Coronary artery (tissue), 2 donors: ENCODE measurements around the gene FZD10.

ENCODE experiments used
- DNase-seq: peaks from one replicate; pipeline ENCODE4 v3.0.0-alpha.2; 2017; ENCODE audit warnings: low spot score
- H3K27ac ChIP-seq, 2 donors: fragments of 200-600 bp; sonication (generic); one replicate each; pipeline ENCODE4 v1.5.1; 2016 to 2019
- H3K4me3 ChIP-seq: fragments of 200-600 bp; sonication (generic); 2 replicates; pipeline ENCODE4 v1.5.1; 2016; ENCODE audit warnings: mild to moderate bottlenecking, moderate library complexity
- TF ChIP-seq, protein P1 (sequence below): fragments of 200-600 bp; sonication (generic); IDR thresholded peaks from one replicate; pipeline ENCODE4 v1.5.1; 2019; ENCODE audit warnings: antibody characterized with exemption

Gene FZD10

DNA sequence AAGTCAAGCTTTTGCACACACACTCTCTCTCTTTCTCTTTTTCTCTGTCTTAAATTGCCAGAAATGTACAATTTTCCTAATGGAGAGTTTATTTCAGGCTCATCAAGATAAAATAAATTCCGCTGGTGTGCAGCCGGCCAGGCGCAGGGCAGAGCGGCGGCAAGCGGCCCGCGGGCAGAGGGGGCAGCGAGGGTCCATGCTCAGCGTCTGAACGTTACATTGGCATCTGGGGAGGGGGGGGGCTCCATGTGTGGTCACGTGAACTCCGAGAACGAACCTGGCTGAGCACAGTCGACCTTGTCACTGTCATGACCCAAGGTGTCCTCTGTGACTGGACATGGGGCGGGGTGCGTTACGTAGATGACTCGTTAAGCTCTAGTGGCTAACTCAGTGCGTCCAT lies 23.8 kb upstream of the FZD10 start:
- DNase-seq, result no peak
- Histone ChIP-seq H3K4me3 (no peak overlapping the region), H3K27ac (no peak overlapping the region)
- TF ChIP-seq, protein P1, sequence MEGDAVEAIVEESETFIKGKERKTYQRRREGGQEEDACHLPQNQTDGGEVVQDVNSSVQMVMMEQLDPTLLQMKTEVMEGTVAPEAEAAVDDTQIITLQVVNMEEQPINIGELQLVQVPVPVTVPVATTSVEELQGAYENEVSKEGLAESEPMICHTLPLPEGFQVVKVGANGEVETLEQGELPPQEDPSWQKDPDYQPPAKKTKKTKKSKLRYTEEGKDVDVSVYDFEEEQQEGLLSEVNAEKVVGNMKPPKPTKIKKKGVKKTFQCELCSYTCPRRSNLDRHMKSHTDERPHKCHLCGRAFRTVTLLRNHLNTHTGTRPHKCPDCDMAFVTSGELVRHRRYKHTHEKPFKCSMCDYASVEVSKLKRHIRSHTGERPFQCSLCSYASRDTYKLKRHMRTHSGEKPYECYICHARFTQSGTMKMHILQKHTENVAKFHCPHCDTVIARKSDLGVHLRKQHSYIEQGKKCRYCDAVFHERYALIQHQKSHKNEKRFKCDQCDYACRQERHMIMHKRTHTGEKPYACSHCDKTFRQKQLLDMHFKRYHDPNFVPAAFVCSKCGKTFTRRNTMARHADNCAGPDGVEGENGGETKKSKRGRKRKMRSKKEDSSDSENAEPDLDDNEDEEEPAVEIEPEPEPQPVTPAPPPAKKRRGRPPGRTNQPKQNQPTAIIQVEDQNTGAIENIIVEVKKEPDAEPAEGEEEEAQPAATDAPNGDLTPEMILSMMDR, result no peak

DNA sequence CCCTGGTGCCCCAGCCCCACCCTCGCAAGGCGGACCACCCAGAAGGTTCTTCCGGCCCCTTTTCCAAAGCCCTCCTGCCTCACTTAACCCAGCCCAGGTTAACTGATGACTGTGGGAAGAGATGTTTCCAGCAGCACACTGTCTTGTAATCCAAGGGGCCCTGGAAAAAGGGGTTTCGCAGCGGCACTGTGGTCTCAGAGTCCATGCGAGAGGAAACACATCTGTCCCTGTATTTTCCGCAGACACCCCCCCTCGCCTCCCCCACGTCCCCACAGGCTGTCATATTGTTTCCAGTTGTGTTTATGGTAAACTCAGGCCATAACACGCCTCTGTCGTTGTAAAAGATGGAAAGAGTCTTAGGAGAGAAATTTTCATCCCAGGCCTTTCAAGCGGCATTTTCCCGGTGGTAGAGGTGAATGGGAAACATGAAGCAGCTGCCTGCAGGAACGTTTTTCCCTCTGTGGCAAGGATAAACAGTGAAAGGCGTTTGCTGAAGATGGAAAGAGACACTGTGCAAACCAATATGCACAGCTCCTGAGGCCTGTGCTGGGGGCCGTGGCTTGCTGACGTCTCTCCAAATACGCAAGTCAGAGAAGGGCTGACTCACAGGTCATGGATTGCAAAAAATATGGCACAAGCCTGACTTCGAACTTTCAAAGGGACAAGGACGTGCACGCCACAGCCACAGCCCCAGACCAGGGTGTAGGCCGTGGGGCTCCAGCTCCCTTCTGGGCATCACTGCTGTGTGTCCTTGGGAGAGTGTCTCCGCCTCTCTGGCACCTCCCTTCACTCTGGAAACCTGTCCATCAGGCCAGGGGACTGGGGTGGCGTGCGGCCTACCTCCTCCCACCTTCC lies 22.5 kb upstream of the FZD10 start:
- no peak overlapping the region for H3K4me3 ChIP-seq

DNA sequence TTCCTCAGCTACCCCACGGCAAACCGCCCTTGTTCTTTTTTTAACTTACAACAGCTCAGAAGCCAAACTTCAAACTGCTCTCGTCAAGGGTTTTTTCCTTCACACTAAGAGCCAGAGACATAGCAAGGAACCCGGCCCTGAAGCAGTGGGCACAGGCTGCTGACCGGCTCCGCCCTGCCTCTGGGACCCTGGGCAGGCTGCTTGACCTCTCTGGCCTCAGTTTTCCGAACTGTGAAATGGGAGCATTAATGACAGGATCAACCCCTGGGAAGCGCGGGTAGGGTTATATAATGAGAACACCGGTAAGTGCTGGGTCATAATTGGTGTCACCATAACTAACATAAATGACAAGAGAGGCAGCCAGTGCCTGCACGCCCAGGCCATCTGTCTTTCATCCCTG lies 21.2 kb upstream of the FZD10 start:
- TF ChIP-seq, protein P1, result no peak
- Histone ChIP-seq H3K27ac (no peak overlapping the region), H3K4me3 (no peak overlapping the region)
- no peak for DNase-seq

More for the DNA sequence above, 22.5 kb upstream of the FZD10 start:
- H3K27ac ChIP-seq, result no peak overlapping the region
- TF ChIP-seq, protein P1, result no peak
- DNase-seq, result no peak

DNA sequence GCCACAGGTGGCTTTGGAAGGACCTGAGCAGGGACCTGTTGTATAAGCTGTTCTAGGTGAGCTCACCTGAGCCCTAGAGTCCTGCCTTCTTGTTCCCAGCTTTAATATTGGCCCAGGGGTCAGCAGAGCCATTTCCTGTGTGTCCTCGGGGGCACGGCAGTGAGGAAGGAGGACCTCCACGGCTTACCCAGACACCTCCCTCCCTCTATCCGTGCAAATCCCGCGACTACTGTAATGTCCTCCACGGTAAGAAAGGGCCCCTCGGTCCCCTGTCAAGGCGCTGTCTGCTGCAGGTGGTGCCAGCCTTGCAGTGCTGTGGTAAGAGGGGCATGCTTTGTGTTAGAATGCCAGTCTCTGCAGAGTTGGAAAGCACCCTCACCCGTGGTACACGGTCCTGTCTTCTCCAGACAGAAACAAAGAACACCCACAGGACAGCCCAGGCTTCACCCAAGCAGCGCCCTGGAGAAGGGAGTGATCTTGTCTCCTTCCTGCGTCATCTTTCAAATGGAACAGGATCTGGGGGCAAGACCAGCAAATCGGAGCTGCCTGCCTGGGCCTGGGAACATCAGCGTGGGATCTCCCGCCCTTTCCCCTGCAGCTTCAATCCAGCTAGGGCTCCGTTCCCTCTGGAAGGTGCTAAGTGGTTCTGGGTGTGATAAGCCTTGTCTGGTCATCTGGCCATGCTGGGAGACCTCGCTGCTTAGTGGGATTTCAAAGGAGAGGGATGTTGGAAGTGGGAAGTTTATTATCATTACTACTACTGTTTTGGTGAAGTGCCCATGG lies 20.2 kb upstream of the FZD10 start:
- Histone ChIP-seq H3K27ac (no peak overlapping the region), H3K4me3 (no peak overlapping the region)
- TF ChIP-seq, protein P1, result no peak
- no peak for DNase-seq

DNA sequence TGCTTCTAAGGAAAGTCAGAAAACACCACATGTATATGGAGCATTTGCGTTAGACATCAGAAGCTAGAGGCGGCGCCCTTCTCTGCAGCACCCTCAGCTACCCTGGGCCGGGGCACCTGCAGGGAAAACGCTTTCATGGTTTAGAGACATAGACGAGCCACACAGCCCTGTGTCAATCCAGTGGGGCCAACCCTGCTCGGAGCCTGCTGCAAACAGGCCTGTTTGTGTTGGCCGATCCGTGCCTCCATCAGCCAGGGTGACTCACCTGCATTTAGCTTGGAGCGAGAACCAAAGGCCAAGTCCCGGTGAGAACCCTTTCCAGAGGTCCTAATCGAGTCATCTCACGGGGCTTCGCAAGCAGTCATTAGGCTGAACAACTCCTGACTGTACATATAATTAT lies 19.5 kb upstream of the FZD10 start:
- H3K27ac ChIP-seq, result no peak overlapping the region
- no peak for DNase-seq
- TF ChIP-seq, protein P1, result no peak
- no peak overlapping the region for H3K4me3 ChIP-seq

DNA sequence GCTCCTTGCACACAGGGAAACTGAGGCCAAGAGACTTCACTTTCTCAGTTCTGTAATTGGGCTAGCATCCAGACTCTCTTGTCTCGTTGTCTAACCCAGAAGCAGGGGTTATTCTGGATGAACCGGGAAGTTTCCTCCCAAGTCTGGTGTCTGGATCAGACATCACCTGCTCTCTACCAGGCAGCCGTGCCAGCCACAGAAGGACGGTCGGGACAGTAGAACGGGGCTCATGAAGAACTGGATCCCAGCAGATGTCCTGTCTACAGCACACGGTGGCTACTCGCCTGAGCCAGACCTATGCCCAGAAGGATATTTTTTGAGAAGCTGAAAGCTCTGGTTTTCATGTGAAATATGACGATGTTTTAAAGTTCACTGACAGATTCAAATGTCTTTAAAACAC lies 19.1 kb upstream of the FZD10 start:
- DNase-seq, result no peak
- no peak overlapping the region for H3K27ac ChIP-seq
- H3K4me3 ChIP-seq, result no peak overlapping the region
- TF ChIP-seq, protein P1, result no peak
